OCI-LY7 (cell line): ENCODE data around the gene LRRC57.

Source experiments
- CTCF ChIP-seq: fragments of 200-600 bp; sonication (generic); conservative IDR thresholded peaks from 2 replicates; pipeline ENCODE4 v1.5.1; 2014; ENCODE audit warnings: mild to moderate bottlenecking, antibody characterized with exemption, low read length, moderate library complexity, mixed read lengths
- EZH2phosphoT487 ChIP-seq: fragments of 200-600 bp; sonication (generic); IDR thresholded peaks from 2 replicates; pipeline ENCODE4 v1.6.1; 2018; ENCODE audit warnings: low read depth, borderline replicate concordance, mild to moderate bottlenecking, mixed run types, antibody characterized with exemption, low read length, moderate library complexity, mixed read lengths

DNA sequence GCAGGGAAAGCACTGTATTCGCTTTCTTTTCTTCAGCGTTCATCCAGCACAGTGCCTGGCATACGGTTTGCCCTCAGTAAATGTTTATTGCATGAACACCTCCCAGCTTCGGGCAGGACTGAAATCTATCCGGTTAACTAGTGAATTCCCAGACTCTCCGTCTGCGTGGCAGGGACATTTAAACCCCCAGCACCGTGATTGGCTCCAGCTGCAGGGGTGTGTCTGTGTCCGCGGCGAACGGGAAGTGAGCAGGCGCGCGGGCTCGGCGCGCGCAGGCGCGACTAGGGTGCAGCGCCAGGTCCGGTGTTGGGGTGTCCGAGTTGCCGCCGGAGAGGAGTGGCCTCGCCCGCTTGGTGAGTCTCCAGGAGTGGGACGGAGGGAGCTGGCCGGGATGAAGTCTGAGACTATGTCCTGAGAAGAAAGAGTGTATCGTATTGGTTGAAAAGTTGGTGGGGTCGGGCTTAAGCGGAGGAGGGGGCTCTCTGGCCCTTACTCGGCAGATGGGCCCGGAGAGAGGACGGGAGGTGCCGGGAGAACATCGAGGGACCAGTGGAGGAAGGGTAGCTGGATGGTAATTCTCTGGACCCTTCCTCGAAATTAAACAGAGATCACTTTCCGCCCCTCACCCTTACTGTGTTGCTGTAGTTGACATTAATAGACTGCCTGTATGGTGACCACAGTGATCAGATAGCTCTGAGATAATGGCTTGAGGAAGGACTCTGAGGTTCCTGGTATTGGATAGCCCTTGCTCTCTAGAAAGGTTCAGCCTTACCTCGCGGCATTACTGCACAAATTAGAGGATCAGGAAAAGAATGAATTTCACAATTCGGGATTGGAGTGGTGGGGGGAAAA, 53.0 kb downstream of the LRRC57 start, which contains the start of gene SNAP23:
- TF ChIP-seq CTCF, result no peak
- TF ChIP-seq EZH2phosphoT487, result no peak
